Activated effector memory CD4-positive, alpha-beta T cell treated with anti-CD3 and anti-CD28 coated beads, Interleukin-2, amount 50 U/mL, for 16 hours (primary cell): ENCODE measurements around the gene HS6ST1.

Experiments
- DNase-seq: peaks from one replicate; pipeline ENCODE4 v3.0.0-alpha.2; 2020

HS6ST1 gene

DNA sequence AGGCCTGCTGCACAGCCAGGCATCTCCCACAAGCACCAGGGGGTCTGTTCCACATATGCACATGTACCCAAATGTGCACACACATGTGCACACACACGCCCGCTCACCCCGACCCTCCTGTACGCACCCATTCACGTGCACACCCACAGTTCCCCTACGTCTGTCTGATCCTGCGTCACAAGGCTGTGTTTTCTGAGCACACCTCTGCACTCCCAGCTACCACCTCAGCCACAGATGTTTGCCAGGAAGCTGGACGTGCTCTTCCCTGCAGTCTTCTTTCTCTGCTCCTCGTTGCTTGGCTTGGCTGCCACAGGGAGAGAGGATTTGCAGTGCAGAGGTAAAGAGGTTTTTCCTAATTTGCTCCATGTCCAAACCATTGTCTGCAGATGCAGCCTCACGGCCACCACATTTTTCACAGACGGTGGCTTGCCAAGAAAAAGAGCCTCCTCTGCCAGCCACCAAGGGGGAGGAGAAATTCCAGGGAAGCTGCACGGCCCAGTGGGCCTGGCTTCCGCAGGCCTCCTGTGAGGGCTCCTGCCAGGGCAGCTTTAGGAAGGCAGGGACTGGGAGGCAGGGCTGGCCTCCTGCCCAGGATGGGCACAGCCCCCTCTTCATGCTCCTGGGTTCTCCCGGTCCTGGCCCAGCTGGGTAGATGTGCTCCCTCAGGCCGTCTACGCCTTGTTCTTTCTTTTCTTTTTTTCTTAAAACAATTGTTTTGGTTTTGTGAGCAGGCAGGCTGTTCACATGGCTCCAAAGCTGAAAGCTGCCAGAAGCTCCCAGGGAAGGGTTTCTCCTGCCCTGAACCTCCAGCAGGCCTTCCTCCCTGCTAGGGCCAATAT is 29.3 kb upstream of the HS6ST1 start:
- DNase-seq = no peak

DNA sequence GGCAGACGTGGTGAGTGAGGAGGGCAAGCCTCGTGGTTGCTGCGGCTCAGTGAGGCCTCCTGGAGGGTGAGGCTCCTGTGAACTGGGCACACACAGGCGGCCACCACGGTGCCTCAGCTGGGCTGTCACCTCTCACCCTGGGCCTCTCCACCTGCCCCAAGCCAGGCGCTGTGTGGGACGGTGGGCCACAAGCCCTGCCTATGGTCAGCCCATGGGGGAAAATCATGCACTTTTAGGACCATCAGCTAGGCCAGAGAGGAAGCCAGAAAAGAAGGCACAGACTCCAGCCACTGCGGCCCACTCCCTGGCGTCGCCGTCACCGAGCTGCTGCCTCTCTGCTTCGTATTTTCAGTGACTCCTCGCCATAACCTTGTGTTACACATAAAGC is 28.5 kb upstream of the HS6ST1 start:
- DNase-seq = no peak

DNA sequence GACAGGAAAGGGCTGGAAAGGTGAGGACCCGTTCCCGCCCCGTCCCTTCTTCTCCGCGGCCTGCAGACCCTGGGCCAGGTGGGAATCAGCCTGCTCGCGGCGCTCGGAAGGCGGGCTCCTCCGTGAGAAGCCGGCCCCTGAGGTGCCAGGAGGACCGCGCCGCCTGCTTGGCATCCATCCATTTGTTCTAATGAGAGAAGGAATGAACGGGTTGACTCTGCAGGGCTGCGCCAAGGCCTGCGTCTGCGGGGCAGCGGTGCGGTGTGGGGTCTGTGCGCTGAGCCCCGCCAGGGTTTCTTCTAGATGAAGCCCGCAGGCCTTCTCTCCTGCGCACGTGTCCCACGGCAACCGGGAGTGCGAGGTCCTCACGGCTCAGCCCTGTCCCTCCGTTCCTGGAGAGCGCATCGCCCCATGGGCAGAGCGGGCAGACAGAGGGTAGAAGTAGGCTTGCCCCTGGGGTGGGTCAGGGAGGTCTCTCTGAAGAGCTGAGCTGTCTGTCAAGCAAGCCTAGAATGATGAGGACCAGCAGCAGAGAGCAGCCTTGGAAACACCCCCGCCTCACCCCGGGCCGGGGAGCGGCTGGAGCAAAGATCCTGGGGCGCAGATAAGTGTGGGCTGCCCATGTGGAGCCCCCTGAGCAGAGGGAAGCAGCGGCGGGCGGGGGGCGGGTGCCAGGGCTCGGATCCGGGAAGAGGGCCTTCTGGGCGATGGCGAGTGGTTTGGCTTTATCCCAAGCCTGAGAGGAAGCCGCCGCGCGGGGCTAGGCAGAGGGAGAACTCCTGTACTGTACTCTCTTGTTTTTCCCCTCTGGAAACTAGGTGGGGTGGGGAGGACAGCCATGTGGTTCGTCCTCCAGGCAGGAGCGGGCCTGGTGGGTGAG is 27.9 kb upstream of the HS6ST1 start:
- no peak for DNase-seq

- DNase-seq = no peak
Measured at GRCh38 chr2:128345436-128346165, 26.9 kb upstream of the HS6ST1 start.

DNA sequence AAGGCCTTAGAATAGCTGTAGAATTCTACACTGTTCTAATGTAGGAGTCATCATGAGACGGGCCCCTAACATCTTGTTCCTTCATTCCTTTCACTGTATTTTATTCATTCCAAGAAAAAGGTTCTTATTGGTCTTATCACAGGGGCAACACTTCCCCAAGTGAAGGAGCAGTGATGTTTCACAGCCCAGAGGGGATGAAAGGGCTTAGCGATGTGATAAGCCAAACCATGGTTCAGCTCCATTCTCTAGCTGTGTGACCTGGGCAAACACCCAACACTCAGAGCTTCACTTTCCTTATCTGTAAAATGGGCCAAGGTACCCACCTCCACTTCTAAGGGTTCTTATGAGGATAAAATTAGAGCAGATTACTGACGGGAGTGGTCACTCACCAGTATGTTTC is 25.4 kb upstream of the HS6ST1 start:
- no peak for DNase-seq

GRCh38 chr2:128343459-128343858 is 24.8 kb upstream of the HS6ST1 start:
- DNase-seq = no peak

GRCh38 chr2:128342550-128342949 is 23.9 kb upstream of the HS6ST1 start:
- no peak for DNase-seq

DNA sequence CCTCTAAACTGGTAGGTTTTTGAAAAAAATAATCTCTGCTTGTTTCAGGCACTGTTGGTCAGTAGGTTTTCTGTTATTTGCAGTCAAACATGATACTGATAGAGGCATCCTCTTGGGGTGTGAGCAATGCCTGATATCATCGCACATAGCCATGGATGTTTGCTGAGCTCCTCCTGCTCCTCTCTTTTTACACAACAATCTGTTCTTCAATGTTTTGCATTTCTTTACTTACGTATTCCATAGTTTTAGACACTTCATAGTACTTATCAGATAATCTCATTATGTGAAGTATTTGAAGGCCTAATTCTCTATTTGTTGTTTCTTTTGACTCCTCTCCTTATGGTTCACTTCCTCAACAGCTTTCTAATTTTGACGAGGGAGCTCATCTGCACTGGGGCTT is 23.0 kb upstream of the HS6ST1 start:
- DNase-seq = no peak

DNA sequence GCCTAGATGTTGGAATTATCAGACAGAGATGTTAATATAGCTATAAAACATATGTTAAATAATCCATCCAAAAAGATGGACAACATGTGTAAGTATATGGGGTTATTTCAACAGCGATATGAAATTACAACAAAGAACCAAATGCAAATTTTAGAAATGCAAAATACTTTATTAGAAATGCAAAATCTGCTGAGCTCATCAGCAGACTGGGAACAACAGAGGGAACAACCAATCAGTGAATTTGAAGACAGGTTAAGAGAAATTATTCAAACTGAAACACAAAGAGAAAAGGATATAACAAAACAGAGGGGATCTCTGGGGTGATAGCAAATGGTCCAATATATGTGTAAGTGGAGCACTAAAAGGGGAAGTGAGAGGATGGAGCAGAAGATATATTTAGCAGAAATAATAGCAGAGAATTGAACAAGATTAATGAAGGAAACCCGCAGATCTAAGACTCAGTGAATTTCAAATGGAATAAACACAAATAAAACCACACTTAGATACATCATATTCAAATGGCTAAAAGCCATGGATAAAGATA is 13.5 kb upstream of the HS6ST1 start:
- DNase-seq = no peak

GRCh38 chr2:128330583-128330982 is 11.9 kb upstream of the HS6ST1 start:
- no peak for DNase-seq

GRCh38 chr2:128329607-128330006 is 10.9 kb upstream of the HS6ST1 start:
- DNase-seq = no peak

GRCh38 chr2:128327180-128327964 is 8.7 kb upstream of the HS6ST1 start:
- peak; percentile 55 for DNase-seq

GRCh38 chr2:128326346-128326745 is 7.7 kb upstream of the HS6ST1 start:
- DNase-seq = no peak

DNA sequence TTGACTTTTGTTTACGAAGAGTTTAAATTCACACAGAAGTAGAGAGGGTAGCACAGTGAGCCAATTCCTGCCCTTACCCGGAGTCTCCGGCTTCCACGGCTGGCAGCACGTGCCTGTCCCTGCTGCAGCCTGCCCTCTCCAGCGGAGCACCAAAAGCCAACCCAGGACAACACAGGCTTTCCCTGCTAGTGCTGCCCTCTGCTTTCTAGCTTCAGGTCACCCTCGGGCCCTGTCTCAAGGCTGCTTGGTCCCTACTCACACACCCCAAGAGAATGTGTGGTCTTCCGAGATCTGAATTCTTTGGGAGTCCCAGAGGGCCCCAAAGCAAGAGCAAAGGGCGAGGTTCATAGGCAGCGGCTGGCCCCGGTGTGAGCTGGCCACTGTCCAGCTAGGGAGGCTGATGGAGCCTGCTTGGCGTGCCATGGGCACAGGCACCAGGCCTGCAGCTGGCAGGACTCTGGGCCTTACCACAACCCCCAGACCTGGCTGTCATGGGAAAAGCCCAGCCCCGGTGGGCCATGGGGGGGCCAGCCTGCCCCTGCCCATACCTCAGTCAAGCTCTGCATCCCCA is 7.0 kb upstream of the HS6ST1 start:
- peak; percentile 53 for DNase-seq

- DNase-seq = no peak
Measured at GRCh38 chr2:128324897-128325410, 6.3 kb upstream of the HS6ST1 start.

DNA sequence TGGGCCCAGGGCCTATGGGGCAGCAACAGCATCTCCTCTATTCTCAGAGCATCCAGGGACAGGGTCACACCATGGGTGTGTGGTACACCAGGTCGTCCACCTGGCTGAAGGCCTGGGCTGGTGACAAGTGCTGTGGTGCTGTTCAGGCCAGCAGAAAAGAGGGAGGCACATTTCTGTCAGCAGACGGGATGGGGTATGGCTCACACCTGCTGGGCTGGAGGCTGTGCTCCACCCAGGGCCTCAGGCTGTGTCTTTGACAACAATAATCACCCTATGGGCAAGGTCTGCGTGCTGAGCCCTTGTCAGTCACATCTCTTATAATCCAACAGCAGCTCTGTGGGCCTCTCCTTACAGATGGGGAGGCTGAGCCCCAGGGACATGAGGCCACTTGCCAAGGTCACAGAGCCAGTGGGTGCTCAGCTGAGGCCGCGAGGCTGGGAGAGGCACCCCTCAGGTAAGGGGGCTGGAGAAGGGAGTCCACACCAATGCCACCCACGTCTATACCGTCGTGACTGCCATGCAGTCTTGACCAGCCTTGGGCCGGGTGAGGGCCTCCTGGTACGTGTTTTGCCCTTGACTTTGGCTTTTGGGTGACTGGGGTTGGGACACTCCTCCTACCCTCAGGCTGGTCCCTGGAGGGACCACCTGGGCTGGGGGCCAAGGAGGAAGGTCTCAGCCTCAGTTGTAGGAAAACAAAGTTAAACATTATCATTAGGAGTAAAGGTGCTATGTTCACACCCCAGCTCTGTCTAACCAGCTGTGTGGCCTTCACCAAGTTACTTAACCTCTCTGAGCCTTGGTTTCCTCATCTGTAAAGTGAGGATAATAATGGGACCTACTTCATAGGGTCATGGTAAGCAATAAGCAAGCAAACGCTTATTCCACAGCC is 5.6 kb upstream of the HS6ST1 start:
- DNase-seq = peak; percentile 60

DNA sequence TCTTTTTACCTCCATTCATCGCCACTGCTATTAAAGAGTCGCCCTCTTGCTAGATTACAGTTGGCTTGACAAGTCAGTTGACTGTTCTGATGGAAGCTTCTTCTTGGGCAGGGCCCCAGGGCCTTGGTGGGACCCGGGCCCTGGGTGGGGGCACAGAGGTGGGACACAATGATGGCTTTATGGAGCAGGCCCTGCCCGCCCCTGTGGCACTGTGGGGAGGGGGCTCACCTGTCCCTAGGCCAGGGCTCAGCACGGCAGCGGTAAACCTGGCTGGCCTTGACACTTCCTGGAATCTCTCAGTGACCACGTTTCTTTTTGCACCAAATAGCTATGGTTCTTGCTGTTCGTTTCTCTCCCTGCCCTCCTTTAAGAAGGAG is 4.9 kb upstream of the HS6ST1 start:
- DNase-seq = peak; percentile 53

DNA sequence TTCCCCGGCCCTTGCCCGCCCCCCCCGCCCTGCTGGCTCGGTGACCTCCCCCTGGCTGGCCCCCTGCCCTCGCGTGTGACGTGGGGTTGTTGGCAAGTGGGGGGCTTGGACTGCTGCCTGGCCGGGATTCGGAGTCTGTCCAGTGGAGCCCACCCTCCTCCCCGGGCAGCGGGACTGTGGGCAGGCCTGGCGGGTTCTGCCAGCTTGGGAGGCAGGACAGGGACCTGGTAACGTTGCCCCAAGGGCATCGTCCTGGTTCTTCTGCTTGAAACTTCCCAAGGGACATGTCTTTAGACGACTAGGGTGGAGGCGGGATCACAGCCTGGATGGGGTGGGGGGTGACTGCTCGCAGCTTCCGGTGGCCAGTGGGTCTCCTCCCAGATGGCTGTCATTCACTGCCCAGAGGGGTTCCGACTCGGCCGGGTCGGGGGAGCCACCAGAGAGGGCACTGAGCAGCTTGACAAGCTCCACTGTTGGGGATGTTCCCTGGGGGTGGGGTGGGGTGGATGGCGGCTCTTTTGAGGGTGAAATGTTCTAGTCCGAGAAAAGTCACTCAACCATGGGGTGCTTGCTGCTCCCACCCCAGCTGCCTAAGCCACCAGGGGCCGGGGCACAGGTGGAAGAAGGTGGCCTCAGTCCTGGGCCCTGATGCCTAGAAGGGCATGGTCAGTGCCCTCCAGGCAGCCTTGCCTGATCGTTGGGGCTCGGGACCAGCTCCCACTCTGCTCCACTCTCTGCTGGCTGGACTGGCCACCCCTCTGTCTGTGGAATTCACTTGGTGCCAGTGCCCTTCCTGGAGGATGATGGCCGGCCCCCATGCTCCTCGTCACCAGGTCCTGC is 4.3 kb upstream of the HS6ST1 start:
- peak; percentile 63 for DNase-seq
